ENCODE measurements around the gene TCF7L2.

GRCh38 chr10:113113241-113113640 is 163.2 kb downstream of the TCF7L2 start:
- TF ChIP-seq, protein P1, sequence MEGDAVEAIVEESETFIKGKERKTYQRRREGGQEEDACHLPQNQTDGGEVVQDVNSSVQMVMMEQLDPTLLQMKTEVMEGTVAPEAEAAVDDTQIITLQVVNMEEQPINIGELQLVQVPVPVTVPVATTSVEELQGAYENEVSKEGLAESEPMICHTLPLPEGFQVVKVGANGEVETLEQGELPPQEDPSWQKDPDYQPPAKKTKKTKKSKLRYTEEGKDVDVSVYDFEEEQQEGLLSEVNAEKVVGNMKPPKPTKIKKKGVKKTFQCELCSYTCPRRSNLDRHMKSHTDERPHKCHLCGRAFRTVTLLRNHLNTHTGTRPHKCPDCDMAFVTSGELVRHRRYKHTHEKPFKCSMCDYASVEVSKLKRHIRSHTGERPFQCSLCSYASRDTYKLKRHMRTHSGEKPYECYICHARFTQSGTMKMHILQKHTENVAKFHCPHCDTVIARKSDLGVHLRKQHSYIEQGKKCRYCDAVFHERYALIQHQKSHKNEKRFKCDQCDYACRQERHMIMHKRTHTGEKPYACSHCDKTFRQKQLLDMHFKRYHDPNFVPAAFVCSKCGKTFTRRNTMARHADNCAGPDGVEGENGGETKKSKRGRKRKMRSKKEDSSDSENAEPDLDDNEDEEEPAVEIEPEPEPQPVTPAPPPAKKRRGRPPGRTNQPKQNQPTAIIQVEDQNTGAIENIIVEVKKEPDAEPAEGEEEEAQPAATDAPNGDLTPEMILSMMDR (conservative IDR thresholded peaks at IDR 0.05): no peak
- TF ChIP-seq ZFX (IDR thresholded peaks at IDR 0.05): no peak
